SK-N-SH (cell line): ENCODE measurements around the gene TBC1D1. TPM values are rescaled to one million over a fixed set of nuclear protein-coding genes. Genes with fewer than 3 reads are reported as not detected.

Experiments
- CTCF ChIA-PET: fragments of 300-600, 350-600 bp; formaldehyde crosslinking; extraction: SDS; loops from one replicate; lab custom pipeline; 2021; lab: Yijun Ruan, JAX
- POLR2A ChIA-PET: fragments of 350-600 bp; sonication (Branson Sonifier 250); formaldehyde crosslinking; extraction: SDS; loops from one replicate; lab custom pipeline; 2020; ENCODE audit warnings: antibody characterized with exemption, inconsistent platforms; lab: Yijun Ruan, JAX
- DNase-seq: peaks from one replicate; pipeline ENCODE4 v3.0.0; 2012
- H2AFZ ChIP-seq: fragments of 200-600 bp; sonication (generic); 2 replicates; pipeline ENCODE4 v1.8.1; 2016; ENCODE audit warnings: antibody characterized with exemption, mild to moderate bottlenecking, low read depth
- H3F3A ChIP-seq: fragments of 200-600 bp; sonication (generic); replicated peaks from 2 replicates; pipeline ENCODE3; 2016; ENCODE audit warnings: antibody characterized with exemption, mild to moderate bottlenecking; ENCODE audit not compliant: insufficient read depth
- H3K27ac ChIP-seq, 2 experiments: fragments of 200-500 bp in 1 of 2; fragments of 200-600 bp in 1 of 2; sonication (Bioruptor generic) in 1 of 2; sonication (generic), shearing (Covaris generic) in 1 of 2; 2 replicates each; pipeline versions ENCODE4 v1.5.1 to v1.6.1; 2014 to 2016; ENCODE audit warnings: low read depth in 2 of 2, inconsistent platforms in 1 of 2, low read length in 1 of 2, mild to moderate bottlenecking in 1 of 2, mixed read lengths in 1 of 2
- H3K27me3 ChIP-seq: fragments of 200-600 bp; sonication (generic), shearing (Covaris generic); 2 replicates; pipeline ENCODE4 v1.6.1; 2016; ENCODE audit warnings: mixed run types; ENCODE audit not compliant: insufficient read depth
- H3K36me3 ChIP-seq, 2 experiments: fragments of 200-500 bp in 1 of 2; fragments of 200-600 bp in 1 of 2; sonication (Bioruptor generic) in 1 of 2; sonication (generic) in 1 of 2; replicated peaks in 1 of 2; 2 replicates each; pipeline versions ENCODE3 to v1.5.1; 2014 to 2016; ENCODE audit warnings: low read length in 1 of 2, mild to moderate bottlenecking in 1 of 2; ENCODE audit not compliant: insufficient read depth in 2 of 2, control insufficient read depth in 1 of 2
- H3K4me1 ChIP-seq, 2 experiments: fragments of 200-500 bp in 1 of 2; fragments of 200-600 bp in 1 of 2; sonication (Bioruptor generic) in 1 of 2; sonication (generic), shearing (Covaris generic) in 1 of 2; 2 replicates each; pipeline versions ENCODE4 v1.5.1 to v1.6.1; 2014 to 2016; ENCODE audit warnings: low read depth in 1 of 2, low read length in 1 of 2, mixed run types in 1 of 2; ENCODE audit not compliant: insufficient read depth in 2 of 2, control insufficient read depth in 1 of 2
- H3K4me2 ChIP-seq: fragments of 200-600 bp; sonication (generic), shearing (Covaris generic); 2 replicates; pipeline ENCODE4 v1.6.1; 2017; ENCODE audit warnings: mixed run types
- H3K4me3 ChIP-seq, 2 experiments: fragments of 200-500 bp in 1 of 2; fragments of 200-600 bp in 1 of 2; sonication (Bioruptor generic) in 1 of 2; sonication (generic), shearing (Covaris generic) in 1 of 2; 2 replicates each; pipeline versions ENCODE4 v1.5.1 to v1.8.1; 2014 to 2016; ENCODE audit warnings: low read depth in 2 of 2, inconsistent platforms in 1 of 2, low read length in 1 of 2, mild to moderate bottlenecking in 1 of 2, mixed read lengths in 1 of 2, moderate library complexity in 1 of 2
- H3K79me2 ChIP-seq: fragments of 200-600 bp; sonication (generic); 2 replicates; pipeline ENCODE4 v1.8.1; 2017; ENCODE audit warnings: mild to moderate bottlenecking; ENCODE audit not compliant: insufficient read depth
- H3K9ac ChIP-seq: fragments of 200-600 bp; sonication (generic); 2 replicates; pipeline ENCODE4 v1.6.1; 2017; ENCODE audit warnings: mixed run types
- H3K9me2 ChIP-seq: fragments of 200-600 bp; sonication (generic); 2 replicates; pipeline ENCODE4 v1.6.1; 2017; ENCODE audit warnings: mixed run types
- H3K9me3 ChIP-seq: fragments of 200-600 bp; sonication (generic); 2 replicates; pipeline ENCODE4 v1.6.1; 2017; ENCODE audit warnings: mixed run types, mild to moderate bottlenecking, moderate library complexity
- H4K20me1 ChIP-seq: fragments of 200-600 bp; sonication (generic); 2 replicates; pipeline ENCODE4 v1.6.1; 2017; ENCODE audit warnings: mild to moderate bottlenecking, mixed run types; ENCODE audit not compliant: insufficient read depth
- ELF1 ChIP-seq: IDR thresholded peaks from 2 replicates; pipeline ENCODE4 v1.4.0; 2012
- FOSL2 ChIP-seq: IDR thresholded peaks from 2 replicates; pipeline ENCODE4 v1.4.0; 2012; ENCODE audit warnings: low read depth, mild to moderate bottlenecking, moderate library complexity, borderline replicate concordance
- FOXM1 ChIP-seq: IDR thresholded peaks from 2 replicates; pipeline ENCODE4 v1.4.0; 2012; ENCODE audit warnings: low read depth, mild to moderate bottlenecking
- GABPA ChIP-seq: IDR thresholded peaks from 2 replicates; pipeline ENCODE4 v1.4.0; 2012; ENCODE audit warnings: low read depth, mild to moderate bottlenecking
- JUND ChIP-seq: IDR thresholded peaks from 2 replicates; pipeline ENCODE4 v1.4.0; 2012
- NFIC ChIP-seq: IDR thresholded peaks from 2 replicates; pipeline ENCODE4 v1.4.0; 2012; ENCODE audit warnings: borderline replicate concordance
- RAD21 ChIP-seq: IDR thresholded peaks from 2 replicates; pipeline ENCODE4 v1.6.1; 2012; ENCODE audit warnings: mild to moderate bottlenecking, low read length
- RFX5 ChIP-seq: IDR thresholded peaks from 2 replicates; pipeline ENCODE4 v1.6.1; 2012; ENCODE audit warnings: mild to moderate bottlenecking, improper control_type of control experiment, low read length
- SIN3A ChIP-seq: IDR thresholded peaks from 2 replicates; pipeline ENCODE4 v1.6.1; 2012; ENCODE audit warnings: low read depth, mild to moderate bottlenecking, low read length, moderate library complexity, borderline replicate concordance
- SMC3 ChIP-seq: IDR thresholded peaks from 2 replicates; pipeline ENCODE4 v1.6.1; 2012; ENCODE audit warnings: low read depth, low read length, improper control_type of control experiment
- TCF12 ChIP-seq: IDR thresholded peaks from 2 replicates; pipeline ENCODE4 v1.4.0; 2012
- WGBS: methylation state at CpG from one replicate; pipeline ENCODE4 v1.1.6; 2017; ENCODE audit warnings: low lambda C conversion rate; 5-methylcytosine and 5-hydroxymethylcytosine counted together
- polyA plus RNA-seq, 3 experiments: library from polyadenylated mRNA; depleted of rRNA; stranded (reverse); fragments of >200 nt; gene quantifications; 2 replicates each; pipeline ENCODE4 v1.2.3, GENCODE V29; 2012
- TF ChIP-seq, protein P1 (sequence below): IDR thresholded peaks from 2 replicates; pipeline ENCODE4 v1.4.0; 2012; ENCODE audit warnings: low read depth
- TF ChIP-seq, protein P2 (sequence below): fragments of 150-350 bp; IDR thresholded peaks from 2 replicates; pipeline ENCODE4 v1.6.1; 2017; ENCODE audit warnings: antibody characterized with exemption, low read length, low read depth, borderline replicate concordance
- TF ChIP-seq, protein P3 (sequence below): fragments of 200-600 bp; sonication (generic); IDR thresholded peaks from 2 replicates; pipeline ENCODE4 v1.6.1; 2017; ENCODE audit warnings: antibody characterized with exemption, mild to moderate bottlenecking, moderate library complexity
- TF ChIP-seq, protein P4 (sequence below): IDR thresholded peaks from 2 replicates; pipeline ENCODE4 v1.4.0; 2012; ENCODE audit warnings: low read depth, borderline replicate concordance
- TF ChIP-seq, protein P5 (sequence below): IDR thresholded peaks from 2 replicates; pipeline ENCODE4; 2012

The TBC1D1 gene
- polyA plus RNA-seq, 1 of the 3 experiments (the other 2 are of a cell fraction), result 29.8 TPM

DNA sequence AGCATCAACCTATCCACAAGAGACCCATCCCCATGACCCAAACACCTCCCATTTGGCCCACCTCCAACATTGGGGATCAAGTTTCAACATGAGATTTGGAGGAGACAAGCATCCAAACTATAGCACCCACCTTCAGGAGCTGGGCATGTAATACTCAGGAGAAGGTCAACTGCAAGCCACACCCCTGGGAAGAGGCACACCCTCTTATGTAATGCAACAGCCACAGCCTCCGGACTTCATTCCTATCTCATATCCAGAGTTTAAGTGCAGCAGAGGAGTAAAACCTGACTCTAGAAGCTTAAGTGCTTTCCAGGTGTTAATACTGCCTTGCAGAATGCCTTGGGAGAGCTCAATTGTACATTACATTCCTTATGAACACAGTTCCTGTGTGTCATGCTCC is 266.7 kb downstream of the TBC1D1 start:
- POLR2A ChIA-PET, result no interaction called here
- H3F3A ChIP-seq, result peaks cover 21% of the 10 kb centered on the region
- no peaks in the 10 kb centered on the region for H3K36me3 ChIP-seq
- H3K27ac ChIP-seq, result no peak overlapping the region
- 43% methylated on average over 1 of the region's 1 CpG for WGBS
- H3K4me1 ChIP-seq, result peaks cover 9 to 33% of the 10 kb centered on the region in 2 experiments
- no peak overlapping the region for H3K9ac ChIP-seq
- H3K4me3 ChIP-seq, result no peak overlapping the region
- no peak for TF ChIP-seq TCF12
- TF ChIP-seq RAD21, result no peak
- no peaks in the 10 kb centered on the region for H4K20me1 ChIP-seq
- H3K4me2 ChIP-seq, result no peak overlapping the region
- no peaks in the 10 kb centered on the region for H3K9me3 ChIP-seq
- H3K79me2 ChIP-seq, result no peaks in the 10 kb centered on the region
- no peak overlapping the region for H2AFZ ChIP-seq
- no peaks in the 10 kb centered on the region for H3K27me3 ChIP-seq
- CTCF ChIA-PET, result no interaction called here
- DNase-seq, result no peak
- H3K9me2 ChIP-seq, result no peaks in the 10 kb centered on the region

DNA sequence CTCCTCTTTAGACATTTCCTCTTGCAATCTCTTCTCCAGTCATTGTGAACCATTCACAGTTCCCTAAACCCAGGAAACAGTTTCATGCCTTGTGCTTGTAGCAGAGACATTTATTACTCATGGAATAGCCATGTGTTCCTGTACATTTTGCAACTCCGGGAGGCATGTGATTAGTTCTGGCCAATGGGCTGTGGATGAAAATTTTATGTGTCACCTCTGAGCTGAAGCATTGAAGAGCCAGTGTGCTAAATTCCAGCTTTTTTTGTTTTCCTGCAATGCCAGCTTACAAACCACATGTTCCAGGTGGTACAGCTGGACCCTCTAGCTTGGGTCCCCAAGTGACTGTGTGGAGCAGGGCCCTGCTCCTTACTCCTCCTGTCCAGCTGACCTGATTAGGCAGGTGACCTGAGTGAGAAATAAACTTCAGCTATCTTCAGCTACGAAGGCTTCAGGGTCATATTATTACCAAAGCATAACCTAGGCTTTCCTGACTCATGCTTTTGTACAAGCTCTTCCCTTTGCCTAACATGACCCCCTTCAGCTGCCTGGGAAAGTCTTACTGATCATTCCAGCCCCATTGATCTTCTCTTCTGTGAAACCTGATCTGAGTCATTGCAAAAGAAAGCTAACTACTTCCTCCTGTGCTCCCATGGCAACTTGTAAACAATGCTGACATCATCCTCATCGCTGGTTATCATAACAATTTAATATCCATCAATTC is 269.8 kb downstream of the TBC1D1 start:
- Histone ChIP-seq H3K27me3 (no peaks in the 10 kb centered on the region), H3K4me1 (peaks cover 6 to 34% of the 10 kb centered on the region in 2 experiments), H3K9ac (peak overlapping the region; percentile 69), H2AFZ (peak overlapping the region; percentile 52; the same call in 1 of the 2 replicates), H3K27ac (peak overlapping the region in 1 of 2 experiments; percentile 97; a peak in 2 of 4 replicates), H3K4me3 (no peak overlapping the region), H4K20me1 (no peaks in the 10 kb centered on the region), H3K79me2 (no peaks in the 10 kb centered on the region), H3F3A (peaks cover 25% of the 10 kb centered on the region), H3K4me2 (peak overlapping the region; percentile 16; the same call in 1 of the 2 replicates), H3K36me3 (no peaks in the 10 kb centered on the region), H3K9me2 (no peaks in the 10 kb centered on the region)
- no peak for DNase-seq
- POLR2A ChIA-PET, result no interaction called here
- 26% methylated on average over 3 of the region's 3 CpGs for WGBS
- CTCF ChIA-PET, result interaction anchor here (1.1 to 1.5 kb wide), 5 partner anchors 8 to 622 kb away, joined by 3 to 9 read pairs (median 3); partner anchors contain the start of gene TLR10
- no peak; the same call in 1 of the 2 replicates for TF ChIP-seq NFIC
- TF ChIP-seq, protein P1, sequence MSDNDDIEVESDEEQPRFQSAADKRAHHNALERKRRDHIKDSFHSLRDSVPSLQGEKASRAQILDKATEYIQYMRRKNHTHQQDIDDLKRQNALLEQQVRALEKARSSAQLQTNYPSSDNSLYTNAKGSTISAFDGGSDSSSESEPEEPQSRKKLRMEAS, result peak; percentile 95
- peak; percentile 85; the same call in 1 of the 2 replicates for TF ChIP-seq TCF12
- TF ChIP-seq FOSL2, result peak; percentile 34; the same call in 1 of the 2 replicates
- TF ChIP-seq, protein P2, sequence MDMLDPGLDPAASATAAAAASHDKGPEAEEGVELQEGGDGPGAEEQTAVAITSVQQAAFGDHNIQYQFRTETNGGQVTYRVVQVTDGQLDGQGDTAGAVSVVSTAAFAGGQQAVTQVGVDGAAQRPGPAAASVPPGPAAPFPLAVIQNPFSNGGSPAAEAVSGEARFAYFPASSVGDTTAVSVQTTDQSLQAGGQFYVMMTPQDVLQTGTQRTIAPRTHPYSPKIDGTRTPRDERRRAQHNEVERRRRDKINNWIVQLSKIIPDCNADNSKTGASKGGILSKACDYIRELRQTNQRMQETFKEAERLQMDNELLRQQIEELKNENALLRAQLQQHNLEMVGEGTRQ, result 0 out of 2 replicates have a peak, but pooled peaks have one; percentile 15
- TF ChIP-seq GABPA, result no peak
- TF ChIP-seq, protein P3, sequence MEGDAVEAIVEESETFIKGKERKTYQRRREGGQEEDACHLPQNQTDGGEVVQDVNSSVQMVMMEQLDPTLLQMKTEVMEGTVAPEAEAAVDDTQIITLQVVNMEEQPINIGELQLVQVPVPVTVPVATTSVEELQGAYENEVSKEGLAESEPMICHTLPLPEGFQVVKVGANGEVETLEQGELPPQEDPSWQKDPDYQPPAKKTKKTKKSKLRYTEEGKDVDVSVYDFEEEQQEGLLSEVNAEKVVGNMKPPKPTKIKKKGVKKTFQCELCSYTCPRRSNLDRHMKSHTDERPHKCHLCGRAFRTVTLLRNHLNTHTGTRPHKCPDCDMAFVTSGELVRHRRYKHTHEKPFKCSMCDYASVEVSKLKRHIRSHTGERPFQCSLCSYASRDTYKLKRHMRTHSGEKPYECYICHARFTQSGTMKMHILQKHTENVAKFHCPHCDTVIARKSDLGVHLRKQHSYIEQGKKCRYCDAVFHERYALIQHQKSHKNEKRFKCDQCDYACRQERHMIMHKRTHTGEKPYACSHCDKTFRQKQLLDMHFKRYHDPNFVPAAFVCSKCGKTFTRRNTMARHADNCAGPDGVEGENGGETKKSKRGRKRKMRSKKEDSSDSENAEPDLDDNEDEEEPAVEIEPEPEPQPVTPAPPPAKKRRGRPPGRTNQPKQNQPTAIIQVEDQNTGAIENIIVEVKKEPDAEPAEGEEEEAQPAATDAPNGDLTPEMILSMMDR, result no peak
- no peak for TF ChIP-seq SIN3A
- TF ChIP-seq FOXM1, result no peak
- TF ChIP-seq ELF1, result peak; percentile 25; the same call in 1 of the 2 replicates
- TF ChIP-seq JUND, result peak; percentile 27; the same call in 1 of the 2 replicates
- no peak for TF ChIP-seq RFX5
- TF ChIP-seq, protein P4, sequence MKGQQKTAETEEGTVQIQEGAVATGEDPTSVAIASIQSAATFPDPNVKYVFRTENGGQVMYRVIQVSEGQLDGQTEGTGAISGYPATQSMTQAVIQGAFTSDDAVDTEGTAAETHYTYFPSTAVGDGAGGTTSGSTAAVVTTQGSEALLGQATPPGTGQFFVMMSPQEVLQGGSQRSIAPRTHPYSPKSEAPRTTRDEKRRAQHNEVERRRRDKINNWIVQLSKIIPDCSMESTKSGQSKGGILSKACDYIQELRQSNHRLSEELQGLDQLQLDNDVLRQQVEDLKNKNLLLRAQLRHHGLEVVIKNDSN, result peak; percentile 89
- no peak for TF ChIP-seq SMC3
- TF ChIP-seq, protein P5, sequence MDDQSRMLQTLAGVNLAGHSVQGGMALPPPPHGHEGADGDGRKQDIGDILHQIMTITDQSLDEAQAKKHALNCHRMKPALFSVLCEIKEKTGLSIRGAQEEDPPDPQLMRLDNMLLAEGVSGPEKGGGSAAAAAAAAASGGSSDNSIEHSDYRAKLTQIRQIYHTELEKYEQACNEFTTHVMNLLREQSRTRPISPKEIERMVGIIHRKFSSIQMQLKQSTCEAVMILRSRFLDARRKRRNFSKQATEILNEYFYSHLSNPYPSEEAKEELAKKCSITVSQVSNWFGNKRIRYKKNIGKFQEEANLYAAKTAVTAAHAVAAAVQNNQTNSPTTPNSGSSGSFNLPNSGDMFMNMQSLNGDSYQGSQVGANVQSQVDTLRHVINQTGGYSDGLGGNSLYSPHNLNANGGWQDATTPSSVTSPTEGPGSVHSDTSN, result peak; percentile 56
- TF ChIP-seq, all 33 proteins: peak for 8
- no peaks in the 10 kb centered on the region for H3K9me3 ChIP-seq
